Measurements from ENCODE around the gene IL2RA.

GRCh38 chr10:5999440-6000165 is 62.6 kb downstream of the IL2RA start:
- TF ChIP-seq, protein P1, sequence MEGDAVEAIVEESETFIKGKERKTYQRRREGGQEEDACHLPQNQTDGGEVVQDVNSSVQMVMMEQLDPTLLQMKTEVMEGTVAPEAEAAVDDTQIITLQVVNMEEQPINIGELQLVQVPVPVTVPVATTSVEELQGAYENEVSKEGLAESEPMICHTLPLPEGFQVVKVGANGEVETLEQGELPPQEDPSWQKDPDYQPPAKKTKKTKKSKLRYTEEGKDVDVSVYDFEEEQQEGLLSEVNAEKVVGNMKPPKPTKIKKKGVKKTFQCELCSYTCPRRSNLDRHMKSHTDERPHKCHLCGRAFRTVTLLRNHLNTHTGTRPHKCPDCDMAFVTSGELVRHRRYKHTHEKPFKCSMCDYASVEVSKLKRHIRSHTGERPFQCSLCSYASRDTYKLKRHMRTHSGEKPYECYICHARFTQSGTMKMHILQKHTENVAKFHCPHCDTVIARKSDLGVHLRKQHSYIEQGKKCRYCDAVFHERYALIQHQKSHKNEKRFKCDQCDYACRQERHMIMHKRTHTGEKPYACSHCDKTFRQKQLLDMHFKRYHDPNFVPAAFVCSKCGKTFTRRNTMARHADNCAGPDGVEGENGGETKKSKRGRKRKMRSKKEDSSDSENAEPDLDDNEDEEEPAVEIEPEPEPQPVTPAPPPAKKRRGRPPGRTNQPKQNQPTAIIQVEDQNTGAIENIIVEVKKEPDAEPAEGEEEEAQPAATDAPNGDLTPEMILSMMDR (IDR thresholded peaks at IDR 0.05 in 8 of 11, conservative IDR thresholded peaks at IDR 0.05 in 3 of 11) = no peak
- TF ChIP-seq POLR2A (IDR thresholded peaks at IDR 0.05) = no peak

Data from spleen (tissue), 7 donors.